ENCODE data around the gene PPTC7. TPM values are rescaled to one million over a fixed set of nuclear protein-coding genes. Genes with fewer than 3 reads are reported as not detected.

PPTC7 gene
- total and polyA plus RNA-seq, 2 of the 13 experiments (the other 11 are each of a cell fraction or from before 2014, with no cell fraction given) = 4.8 to 12.3 TPM

DNA sequence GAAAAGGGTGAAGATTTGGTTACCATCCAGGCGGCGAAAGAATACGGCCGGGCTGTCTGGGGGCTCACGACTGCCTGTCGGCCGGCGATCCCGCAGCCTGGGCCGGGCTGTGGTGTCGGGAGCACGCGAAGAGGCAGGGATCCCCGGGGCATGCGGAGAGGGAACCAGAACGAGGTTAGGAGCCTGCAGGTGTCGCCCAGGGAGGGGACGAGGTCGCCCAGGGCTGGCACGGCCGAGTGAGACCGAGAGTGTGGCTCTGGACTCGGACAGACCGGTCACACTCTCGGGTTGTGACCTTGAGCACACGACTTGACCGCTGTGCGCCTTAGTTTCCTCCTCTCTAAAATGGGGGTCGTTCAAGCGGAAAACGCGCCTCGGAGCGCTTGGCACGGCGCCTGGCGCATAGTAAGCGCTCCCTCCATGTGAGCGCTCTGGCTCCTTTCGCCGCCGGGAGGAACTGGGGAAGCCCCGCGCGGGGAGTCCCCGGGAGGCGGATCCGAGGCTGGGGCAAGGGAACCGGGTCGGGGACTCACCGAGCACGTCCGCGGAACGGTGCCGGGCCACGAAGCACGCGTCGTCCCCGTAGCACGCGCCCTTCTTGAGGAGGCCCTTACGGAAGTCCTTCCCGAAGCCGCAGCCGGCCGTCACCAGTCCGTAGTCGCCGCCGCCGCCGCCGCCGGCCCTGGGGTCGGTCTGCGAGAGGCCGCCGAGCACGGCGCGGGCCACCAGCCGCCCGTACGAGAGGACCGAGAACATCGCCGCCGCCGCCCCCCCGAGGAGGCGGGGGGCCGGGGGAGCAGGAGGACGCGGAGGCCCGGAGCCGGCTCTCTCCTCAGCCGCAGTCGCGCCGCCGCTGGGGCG is 612 bp downstream of the PPTC7 start (continued):
- TF ChIP-seq ZNF441 (CRISPR knock-in tag; IDR thresholded peaks at IDR 0.05; ENCODE audit: borderline replicate concordance) (peak; percentile 40; the same call in 1 of the 2 replicates), NR3C1 (CRISPR knock-in tag; IDR thresholded peaks at IDR 0.05) (no peak), TAF1 (CRISPR knock-in tag; IDR thresholded peaks at IDR 0.05) (peak; percentile 42; the same call in 1 of the 2 replicates), PRDM10 (CRISPR knock-in tag; IDR thresholded peaks at IDR 0.05; ENCODE audit: low read depth) (no peak), SNRNP70 (IDR thresholded peaks at IDR 0.05; ENCODE audit: low read depth, low read length) (no peak), MYC (CRISPR knock-in tag; IDR thresholded peaks at IDR 0.05; ENCODE audit: borderline replicate concordance) (peak; percentile 70; the same call in 1 of the 2 replicates), KMT2A (CRISPR knock-in tag; IDR thresholded peaks at IDR 0.05) (peak; percentile 91), ZBTB43 (CRISPR knock-in tag; conservative IDR thresholded peaks at IDR 0.05) (0 out of 2 replicates have a peak, but pooled peaks have one; percentile 46), EP300 (IDR thresholded peaks at IDR 0.05; ENCODE audit: low read depth in 2 of 2, low read length in 2 of 2) (no peak), EP300 (CRISPR knock-in tag; IDR thresholded peaks at IDR 0.05; ENCODE audit: borderline replicate concordance) (no peak), HOXD1 (CRISPR knock-in tag; IDR thresholded peaks at IDR 0.05) (no peak), REXO4 (CRISPR knock-in tag; IDR thresholded peaks at IDR 0.05; ENCODE audit: borderline replicate concordance) (no peak), KLF13 (CRISPR knock-in tag; IDR thresholded peaks at IDR 0.05) (no peak), FOXO1 (CRISPR knock-in tag; IDR thresholded peaks at IDR 0.05) (no peak; the same call in 1 of the 2 replicates), KMT2B (CRISPR knock-in tag; IDR thresholded peaks at IDR 0.05) (peak; percentile 60)
- TF ChIP-seq, protein P1, sequence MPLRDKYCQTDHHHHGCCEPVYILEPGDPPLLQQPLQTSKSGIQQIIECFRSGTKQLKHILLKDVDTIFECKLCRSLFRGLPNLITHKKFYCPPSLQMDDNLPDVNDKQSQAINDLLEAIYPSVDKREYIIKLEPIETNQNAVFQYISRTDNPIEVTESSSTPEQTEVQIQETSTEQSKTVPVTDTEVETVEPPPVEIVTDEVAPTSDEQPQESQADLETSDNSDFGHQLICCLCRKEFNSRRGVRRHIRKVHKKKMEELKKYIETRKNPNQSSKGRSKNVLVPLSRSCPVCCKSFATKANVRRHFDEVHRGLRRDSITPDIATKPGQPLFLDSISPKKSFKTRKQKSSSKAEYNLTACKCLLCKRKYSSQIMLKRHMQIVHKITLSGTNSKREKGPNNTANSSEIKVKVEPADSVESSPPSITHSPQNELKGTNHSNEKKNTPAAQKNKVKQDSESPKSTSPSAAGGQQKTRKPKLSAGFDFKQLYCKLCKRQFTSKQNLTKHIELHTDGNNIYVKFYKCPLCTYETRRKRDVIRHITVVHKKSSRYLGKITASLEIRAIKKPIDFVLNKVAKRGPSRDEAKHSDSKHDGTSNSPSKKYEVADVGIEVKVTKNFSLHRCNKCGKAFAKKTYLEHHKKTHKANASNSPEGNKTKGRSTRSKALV (CRISPR knock-in tag; IDR thresholded peaks at IDR 0.05) = 0 out of 2 replicates have a peak, but pooled peaks have one; percentile 52
- TF ChIP-seq, protein P2, sequence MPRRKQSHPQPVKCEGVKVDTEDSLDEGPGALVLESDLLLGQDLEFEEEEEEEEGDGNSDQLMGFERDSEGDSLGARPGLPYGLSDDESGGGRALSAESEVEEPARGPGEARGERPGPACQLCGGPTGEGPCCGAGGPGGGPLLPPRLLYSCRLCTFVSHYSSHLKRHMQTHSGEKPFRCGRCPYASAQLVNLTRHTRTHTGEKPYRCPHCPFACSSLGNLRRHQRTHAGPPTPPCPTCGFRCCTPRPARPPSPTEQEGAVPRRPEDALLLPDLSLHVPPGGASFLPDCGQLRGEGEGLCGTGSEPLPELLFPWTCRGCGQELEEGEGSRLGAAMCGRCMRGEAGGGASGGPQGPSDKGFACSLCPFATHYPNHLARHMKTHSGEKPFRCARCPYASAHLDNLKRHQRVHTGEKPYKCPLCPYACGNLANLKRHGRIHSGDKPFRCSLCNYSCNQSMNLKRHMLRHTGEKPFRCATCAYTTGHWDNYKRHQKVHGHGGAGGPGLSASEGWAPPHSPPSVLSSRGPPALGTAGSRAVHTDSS (CRISPR knock-in tag; conservative IDR thresholded peaks at IDR 0.05) = no peak
